ENCODE results near the gene LRP1B.

LRP1B gene

DNA sequence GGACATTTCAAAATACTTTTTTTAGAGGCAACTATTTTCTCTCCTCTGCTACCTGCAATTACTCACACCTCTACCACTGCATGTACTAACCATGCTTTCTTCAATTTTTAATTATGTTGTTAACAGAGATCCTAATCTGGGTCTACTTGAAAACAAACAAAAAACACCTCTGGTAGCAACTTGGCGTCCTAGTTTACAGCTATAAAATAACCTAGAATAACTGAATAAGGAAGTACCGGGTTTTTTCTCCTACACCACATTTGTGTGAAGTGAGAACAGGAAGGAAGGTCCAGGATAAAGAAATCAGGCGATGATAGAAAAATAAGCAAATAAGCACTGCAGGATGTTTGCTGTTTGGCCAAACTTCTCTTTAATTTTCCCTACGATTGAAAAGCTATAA lies 633.5 kb downstream of the LRP1B start:
- DNase-seq = no peak

DNA sequence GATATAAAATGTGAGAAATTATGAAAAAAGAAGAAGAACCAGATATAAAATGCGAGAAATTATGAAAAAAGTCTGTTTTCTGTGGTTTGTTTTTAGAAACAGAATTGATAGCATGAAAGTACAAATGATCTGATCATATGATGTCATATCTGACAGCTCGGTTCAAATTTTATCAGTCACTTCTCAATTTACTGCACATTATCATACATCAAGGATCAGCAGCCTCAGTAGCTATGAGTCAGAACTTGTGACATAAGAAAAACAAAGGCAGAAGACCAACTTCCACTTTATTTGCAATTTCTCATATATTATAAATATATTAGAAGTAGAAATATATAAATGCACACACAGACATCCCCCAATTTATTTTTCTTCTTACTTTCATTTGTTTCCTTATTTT lies 634.0 kb downstream of the LRP1B start:
- no peak for DNase-seq

- no peak for DNase-seq
Measured at GRCh38 chr2:141493936-141494335, 636.9 kb downstream of the LRP1B start.

GRCh38 chr2:141492816-141493215 lies 638.0 kb downstream of the LRP1B start:
- DNase-seq = no peak

- DNase-seq = no peak
Measured at GRCh38 chr2:141490886-141491285, 639.9 kb downstream of the LRP1B start.

- DNase-seq = no peak
Measured at GRCh38 chr2:141482697-141483096, 648.1 kb downstream of the LRP1B start.

DNA sequence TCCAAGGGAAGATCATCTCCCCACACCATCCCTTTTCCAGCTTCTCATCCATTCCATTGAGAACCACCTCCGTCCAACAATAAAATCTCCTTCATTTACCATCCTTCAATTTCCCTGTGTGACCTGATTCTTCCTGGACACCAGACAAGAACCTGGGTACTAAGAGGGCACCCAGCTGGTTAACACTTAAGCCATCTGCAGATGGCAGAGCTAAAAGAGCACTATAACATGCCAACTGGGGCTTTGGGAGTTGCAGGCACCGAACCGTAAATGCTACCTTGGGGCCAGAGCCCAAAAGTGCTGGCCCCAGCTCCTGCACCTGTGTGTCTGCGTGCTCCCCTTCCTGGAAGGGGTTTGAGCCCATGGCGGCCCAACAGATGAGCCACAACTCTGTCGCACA lies 655.0 kb downstream of the LRP1B start:
- no peak for DNase-seq

- DNase-seq = no peak
Measured at GRCh38 chr2:141468761-141469160, 662.1 kb downstream of the LRP1B start.

DNA sequence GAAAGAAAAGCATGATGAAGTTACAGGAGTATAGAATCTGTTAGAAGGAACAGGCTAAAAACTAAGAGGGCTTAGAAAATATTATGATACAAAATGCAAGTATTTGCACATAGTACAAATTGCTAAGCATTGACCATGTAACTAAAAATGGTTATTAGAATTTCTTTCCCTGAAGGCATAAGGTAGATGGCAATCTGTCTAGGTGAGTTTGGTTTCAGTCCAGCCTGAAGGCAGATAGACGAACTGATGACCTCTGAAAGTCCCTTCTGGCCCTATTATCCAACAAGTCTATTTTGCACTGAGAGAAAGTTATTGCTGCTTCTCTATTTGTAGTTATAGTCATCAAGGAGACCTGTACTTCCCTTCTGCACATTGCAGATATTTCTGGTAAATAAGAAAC lies 663.5 kb downstream of the LRP1B start:
- no peak for DNase-seq

GRCh38 chr2:141464995-141465394 lies 665.8 kb downstream of the LRP1B start:
- DNase-seq = no peak

- DNase-seq = no peak
Measured at GRCh38 chr2:141458351-141458750, 672.5 kb downstream of the LRP1B start.

- DNase-seq = no peak
Measured at GRCh38 chr2:141455877-141456276, 674.9 kb downstream of the LRP1B start.

DNA sequence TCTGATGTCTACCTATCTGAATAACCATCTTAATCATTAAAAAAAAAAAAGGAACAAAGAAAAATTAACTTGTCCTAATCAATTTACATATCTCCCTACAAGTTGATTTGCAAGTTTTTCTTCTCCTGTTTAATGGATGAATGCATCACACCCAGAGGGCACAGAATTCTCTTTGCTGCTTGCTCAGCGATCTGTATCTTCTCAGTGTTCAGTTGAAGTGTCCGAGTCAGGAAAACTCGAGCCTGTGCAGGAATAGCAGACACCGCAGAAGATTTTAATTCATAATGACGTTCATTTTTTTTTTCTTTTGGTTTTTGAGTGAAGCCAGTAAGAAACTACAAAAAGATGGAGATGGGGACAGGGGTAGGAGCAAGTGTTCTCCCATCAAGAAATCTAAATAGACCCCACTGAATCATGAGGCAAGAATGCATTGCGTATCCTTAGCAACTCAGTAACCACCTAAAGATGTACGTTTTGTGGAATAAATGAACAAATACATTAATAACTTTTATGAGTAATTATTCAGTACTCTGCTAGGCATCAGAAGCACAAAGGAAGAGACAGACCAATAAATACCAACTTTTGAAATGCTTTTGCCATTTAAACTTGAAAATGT lies 675.5 kb downstream of the LRP1B start:
- no peak for DNase-seq

DNA sequence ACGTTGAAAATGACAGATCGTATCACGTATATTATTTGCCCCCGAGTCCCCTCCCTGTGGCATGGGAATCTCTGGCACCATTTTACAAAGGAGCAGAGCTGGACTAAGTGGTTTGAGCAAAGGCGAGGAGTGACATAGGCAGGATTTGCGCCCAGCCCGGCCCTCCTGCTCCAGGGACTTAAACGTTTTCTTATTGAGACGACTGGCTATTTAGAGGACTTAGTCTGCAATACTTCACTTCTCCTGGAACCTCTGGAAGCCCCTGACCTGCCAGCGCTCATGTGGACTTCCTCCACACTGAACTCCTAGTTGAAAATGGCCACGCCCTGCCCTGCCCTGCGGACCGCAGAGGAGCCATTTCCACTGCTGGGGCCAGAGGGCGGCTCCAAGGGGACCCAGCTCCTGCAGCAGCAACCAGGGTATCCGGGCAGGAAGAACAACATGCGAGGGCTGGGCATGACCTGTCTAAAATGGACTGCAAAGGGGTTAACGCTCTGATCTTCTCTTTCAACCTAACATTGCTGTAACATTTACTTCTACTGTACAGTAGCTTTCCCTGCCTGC lies 690.7 kb downstream of the LRP1B start:
- no peak for DNase-seq

DNA sequence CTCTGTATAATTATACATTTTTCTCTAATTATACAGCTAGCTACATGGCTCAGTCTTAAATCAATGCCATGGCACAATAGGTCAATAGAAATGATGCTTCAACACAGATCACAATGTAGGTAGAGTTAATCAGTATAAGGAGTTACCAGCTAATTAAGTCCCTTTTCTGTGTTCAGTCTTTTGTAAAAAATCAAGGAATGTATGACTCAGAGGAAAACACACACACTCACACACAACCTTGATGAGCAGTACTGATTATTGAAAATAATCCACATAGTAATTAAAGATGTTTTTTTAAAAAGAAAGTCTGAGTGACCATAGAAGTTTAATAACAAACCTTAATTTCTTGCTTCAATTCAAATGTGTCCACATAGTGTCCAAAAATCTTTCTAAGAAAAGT lies 691.3 kb downstream of the LRP1B start:
- no peak for DNase-seq

- DNase-seq = no peak
Measured at GRCh38 chr2:141438536-141438935, 692.3 kb downstream of the LRP1B start.

GRCh38 chr2:141437521-141437920 lies 693.3 kb downstream of the LRP1B start:
- no peak for DNase-seq

DNA sequence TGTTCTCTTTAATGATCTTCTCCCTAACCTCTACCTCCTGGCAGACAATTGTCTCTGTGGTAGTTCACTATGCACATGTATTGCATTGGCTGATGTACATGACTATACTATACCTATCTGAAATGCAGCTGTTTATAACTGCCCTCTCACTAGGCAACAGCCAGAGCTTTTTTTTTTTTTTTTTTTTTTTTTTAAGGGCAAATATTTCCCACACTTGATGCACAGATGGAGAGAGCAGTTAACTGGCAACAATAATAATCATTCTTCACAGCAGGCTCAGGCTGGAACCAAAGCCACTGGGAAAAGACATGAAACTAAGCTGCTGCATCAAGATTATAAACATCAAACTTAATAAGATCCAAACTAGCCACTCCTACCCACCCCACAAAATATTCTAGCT lies 707.7 kb downstream of the LRP1B start:
- DNase-seq = no peak

- no peak for DNase-seq
Measured at GRCh38 chr2:141417246-141417797, 713.5 kb downstream of the LRP1B start.

- no peak for DNase-seq
Measured at GRCh38 chr2:141411419-141411818, 719.4 kb downstream of the LRP1B start.

DNA sequence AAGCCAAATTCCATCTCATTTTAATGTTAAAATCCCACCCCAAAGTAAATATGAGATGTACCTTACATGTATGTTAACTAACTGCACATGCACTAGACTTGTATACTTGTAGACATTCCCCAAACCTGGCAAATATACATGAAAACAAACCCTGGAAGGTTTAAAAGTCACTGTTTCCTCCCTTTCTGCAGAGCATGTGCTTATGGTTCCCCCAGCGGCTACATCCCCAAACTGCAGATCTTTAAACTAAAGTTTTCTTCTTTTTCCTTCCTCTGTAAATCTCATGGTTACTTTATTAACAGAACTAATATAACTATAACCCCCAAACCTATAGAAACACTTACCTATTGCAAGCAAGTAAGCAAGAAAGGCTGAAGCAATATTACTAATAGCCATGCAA lies 731.5 kb downstream of the LRP1B start:
- DNase-seq = no peak

DNA sequence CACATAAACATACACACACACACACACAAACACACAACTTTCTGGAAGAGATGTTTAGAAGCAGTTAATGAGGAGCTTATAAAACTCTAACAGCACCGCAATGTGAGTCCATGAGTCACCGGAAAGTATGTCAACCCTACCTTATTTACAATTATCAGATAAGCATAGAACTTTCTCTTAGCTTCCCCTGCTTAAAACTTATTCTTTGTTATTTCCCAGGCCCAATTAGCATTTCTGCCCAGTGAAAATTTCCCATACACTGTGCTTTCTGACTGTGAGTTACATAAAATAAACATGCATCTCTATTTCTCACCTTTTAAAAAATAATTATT lies 737.6 kb downstream of the LRP1B start:
- no peak for DNase-seq

GRCh38 chr2:141392517-141393213 lies 738.2 kb downstream of the LRP1B start:
- DNase-seq = no peak

DNA sequence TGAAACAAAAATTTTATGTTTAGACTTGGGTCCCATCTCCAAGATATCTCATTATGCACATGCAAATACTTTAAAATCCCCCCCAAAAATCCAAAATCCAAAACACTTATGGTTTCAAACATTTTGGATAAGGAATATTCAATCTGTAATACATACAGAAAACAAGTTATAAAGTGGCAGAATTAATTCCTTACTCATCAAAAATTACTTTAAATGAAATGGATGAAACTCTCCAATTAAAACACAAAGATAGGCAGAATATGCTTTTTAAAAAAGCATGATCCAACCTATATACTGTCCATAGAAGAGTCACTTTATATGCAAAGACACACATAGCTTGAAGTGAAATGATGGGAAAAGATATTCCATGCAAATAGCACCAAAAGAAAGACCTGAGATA lies 744.6 kb downstream of the LRP1B start:
- DNase-seq = no peak

- no peak for DNase-seq
Measured at GRCh38 chr2:141384676-141385075, 746.1 kb downstream of the LRP1B start.

All from activated T-cell treated with anti-CD3 and anti-CD28 coated beads, Interleukin-2, amount 50 U/mL, for 48 hours (primary cell).